Lung microvascular endothelial cell (primary cell): ENCODE data around the gene S1PR5. TPM values are rescaled to one million over a fixed set of nuclear protein-coding genes. Genes with fewer than 3 reads are reported as not detected.

Experiments used
- DNase-seq, 2 donors: peaks; one replicate each; pipeline versions ENCODE4 v3.0.0 to v3.0.0-alpha.2; 2010; ENCODE audit warnings: low read depth in 2 of 2
- total RNA-seq: library from RNA; depleted of rRNA; stranded (reverse); fragments of >200 nt; gene quantifications from 2 replicates; pipeline ENCODE4 v1.2.1, GENCODE V29; 2014

The S1PR5 gene
- total RNA-seq, 1 donor from 2014 or later, result under 0.01 TPM

GRCh38 chr19:10516064-10516385, 1.2 kb downstream of the S1PR5 start:
- no peak for DNase-seq

- DNase-seq, result peak in 1 of 2 donors; percentile 45
Observed at GRCh38 chr19:10514211-10515145, 2.8 kb downstream of the S1PR5 start.

DNA sequence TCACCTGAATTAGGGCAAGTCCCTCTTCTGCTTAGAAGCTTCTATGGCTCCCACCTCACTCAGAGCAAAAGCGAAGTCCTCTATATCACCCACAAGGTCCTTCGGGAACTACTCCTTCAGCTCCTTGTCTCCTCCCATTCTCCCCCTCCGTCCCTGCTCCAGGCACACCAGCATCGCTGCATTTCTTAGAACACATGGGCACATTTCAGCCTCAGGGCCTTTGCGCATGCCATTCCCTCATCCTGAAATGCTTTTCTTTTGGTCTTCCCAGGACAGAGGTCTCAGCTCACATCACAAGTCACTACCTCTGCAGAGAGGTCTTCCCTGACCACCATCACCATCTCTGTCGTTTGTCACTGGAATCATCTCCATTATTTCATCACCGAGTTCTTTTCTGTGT, 4.0 kb downstream of the S1PR5 start:
- DNase-seq, result no peak

GRCh38 chr19:10510301-10510802, 6.9 kb downstream of the S1PR5 start:
- no peak for DNase-seq

GRCh38 chr19:10508707-10509106, 8.5 kb downstream of the S1PR5 start:
- DNase-seq, result no peak

DNA sequence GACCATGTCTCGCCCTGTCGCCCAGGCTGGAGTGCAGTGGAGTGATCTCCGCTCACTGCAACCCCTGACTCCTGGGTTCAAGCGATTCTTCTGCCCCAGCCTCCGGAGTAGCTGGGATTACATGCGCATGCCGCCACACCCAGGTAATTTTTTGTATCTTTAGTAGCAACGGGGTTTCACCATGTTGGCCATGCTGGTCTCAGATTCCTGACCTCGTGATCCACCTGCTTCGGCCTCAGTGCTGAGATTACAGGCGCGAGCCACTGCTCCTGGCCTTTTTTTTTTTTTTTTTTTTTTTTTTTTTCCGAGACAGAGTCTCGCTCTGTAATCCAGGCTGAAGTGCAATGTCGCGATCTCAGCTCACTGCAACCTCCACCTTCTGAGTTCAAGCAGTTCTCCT, 9.2 kb downstream of the S1PR5 start:
- no peak for DNase-seq

DNA sequence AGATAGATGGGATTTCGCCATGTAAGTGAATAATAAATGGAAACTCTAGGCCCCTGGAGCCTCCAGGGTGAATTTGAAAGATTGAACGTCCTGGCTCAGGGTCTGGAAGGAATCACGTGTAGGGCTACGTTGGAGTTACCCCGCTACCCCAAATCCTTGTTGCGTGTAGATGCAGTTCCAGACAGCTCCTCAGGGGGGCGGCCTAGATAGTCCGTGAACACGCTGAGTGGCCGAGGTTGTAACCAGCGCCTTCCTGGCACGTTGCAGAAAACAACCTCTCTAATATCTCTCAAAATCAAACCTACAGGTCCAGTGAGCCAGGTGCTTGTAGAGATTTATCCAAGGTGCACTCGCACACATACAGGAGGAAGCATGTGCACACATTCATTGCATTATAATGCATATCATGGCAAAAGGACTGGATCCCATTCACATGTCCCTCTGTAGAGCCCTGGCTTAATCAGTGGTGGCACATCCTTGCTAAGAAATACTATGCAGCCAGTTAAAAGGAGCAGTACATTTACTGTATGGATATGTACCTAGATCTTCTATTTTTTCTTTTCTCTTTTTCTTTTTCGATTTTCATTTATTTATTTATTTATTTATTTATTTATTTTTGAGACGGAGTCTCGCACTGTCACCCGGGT, 11.5 kb downstream of the S1PR5 start:
- DNase-seq, result peak; percentile 73 to 79

DNA sequence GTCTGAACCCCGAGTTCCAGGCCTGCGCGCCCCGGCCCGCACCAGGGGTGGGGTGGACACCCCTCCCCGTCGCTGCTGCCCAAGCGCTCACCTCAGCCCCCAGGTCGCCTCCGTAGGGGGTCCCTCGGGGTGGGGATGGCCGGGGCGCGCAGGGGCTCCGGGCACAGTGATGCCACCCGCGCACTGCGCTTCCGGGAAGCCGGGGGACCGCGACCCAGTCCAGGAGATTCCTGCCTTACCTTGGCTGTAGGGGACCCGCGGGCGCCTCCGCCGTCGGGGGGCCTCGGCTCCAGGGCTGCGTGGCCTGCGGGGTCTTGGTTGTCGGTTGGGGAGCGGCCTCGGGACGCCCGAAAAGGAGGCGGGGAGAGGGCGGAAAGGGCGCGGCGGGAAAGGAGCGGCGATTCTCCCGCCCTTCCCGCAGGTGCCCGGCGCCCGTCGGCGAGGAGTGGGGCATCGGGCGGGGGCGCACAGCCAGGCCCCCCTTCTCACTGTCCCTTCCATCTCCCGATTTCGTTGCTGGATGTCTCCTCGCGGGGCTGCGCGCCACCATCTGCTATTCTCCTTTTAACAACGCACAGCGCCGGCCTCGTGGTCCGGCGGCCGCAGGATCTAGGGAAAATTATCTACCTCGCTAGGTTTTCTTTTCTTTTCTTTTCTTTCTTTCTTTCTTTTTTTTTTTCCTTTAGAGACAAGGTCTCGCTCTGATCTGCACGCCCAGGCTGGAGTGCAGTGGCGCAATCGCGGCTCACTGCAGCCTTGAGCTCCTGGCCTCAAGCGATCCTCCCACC, 14.1 kb downstream of the S1PR5 start, which contains the start of gene KEAP1:
Gene KEAP1 (minus strand): TSS at position 355 of the 788 bp plus-strand sequence. CDS start 3,323 bp downstream, outside the sequence.
- DNase-seq, result peak; percentile 32 to 60

- peak; percentile 92 to 96 for DNase-seq
Observed at GRCh38 chr19:10502524-10503001, 14.7 kb downstream of the S1PR5 start.

- DNase-seq, result peak; percentile 64 to 68
Observed at GRCh38 chr19:10501971-10502523, 15.2 kb downstream of the S1PR5 start.

DNA sequence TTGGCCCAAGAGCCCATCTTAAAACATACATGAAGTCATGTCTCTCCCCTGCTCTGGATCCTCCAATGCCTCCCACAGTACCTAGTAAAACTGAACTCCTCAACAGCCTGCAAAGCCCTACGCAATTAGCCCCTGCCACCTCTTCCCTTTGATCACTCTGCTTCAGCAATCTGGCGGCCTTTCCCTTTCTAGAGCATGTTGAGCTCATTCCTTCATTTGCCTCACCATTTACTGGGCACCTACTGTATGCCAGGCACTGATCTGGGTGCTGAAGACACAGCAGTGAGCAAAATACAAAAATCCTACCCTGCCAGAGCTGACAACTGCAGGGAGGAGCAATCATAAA, 17.0 kb downstream of the S1PR5 start:
- no peak for DNase-seq

DNA sequence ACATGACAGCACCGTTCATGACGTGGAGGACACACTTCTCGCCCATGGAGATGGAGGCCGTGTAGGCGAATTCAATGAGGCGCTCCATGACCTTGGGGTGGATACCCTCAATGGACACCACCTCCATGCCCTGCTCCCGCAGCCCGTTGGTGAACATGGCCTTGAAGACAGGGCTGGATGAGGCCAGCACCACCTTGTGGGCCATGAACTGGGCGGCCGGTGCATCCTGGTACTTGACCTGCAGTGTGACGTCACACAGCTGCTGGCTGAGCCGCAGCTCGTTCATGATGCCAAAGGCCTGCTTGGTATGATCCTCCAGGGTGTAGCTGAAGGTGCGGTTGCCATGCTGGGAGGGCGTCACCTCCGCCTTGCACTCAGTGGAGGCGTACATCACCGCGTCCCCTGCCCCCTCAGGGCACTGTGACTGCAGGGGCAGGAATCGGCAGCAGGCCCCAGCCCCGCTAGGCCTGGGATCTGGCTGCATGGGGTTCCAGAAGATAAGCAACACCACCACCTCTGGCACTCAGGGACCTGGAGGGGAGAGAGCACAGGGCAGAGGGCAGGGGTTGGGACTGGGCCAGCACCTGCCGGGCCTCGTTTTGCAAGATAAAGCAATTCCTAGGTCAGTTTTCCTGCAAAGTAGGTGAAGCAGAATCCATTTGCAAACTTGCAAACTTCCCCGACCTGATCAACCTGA, 17.5 kb downstream of the S1PR5 start:
- DNase-seq, result no peak

DNA sequence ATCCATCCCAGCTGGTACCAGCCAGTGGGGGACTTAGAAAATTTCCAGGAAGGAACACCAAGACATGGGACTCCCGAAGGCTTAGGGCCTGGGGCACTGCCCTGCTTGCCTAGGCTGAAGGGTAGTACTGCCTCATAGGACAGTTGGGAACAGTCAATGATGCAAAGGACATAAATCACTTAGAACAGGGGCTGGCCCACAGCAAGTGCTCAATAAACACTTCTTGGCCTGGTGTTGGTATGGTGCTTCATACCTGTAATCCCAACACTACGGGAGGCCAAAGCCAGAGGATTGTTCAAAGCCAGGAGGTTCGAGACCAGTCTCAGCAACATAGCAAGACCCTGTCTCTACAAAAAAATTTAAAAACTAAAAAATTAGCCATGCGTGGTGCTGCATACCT, 19.9 kb downstream of the S1PR5 start:
- DNase-seq, result no peak

DNA sequence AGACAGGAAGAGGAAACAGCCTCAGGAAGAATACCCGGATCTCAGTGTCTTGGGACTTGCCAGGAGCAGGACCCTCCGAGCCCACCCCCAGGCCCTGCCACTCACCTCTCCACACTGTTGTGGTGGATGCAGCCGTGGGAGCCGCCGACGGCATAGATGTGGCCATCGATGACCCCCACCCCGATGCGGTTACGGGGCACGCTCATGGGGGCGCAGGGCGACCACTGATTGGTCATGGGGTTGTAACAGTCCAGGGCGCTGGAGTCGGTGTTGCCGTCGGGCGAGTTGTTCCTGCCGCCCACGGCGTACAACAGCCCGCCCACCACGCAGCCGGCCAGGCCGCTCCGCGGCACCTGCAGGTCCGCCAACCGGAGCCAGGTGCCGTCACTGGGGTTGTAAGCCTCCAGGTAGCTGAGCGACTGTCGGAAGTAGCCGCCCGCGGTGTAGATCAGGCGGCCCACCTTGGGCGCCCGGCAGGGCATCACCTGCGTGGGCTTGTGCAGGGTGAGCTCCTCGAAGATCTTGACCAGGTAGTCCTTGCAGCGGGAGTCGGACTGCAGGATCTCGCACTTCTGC, 25.7 kb downstream of the S1PR5 start:
- no peak for DNase-seq

- DNase-seq, result no peak
Observed at GRCh38 chr19:10486551-10486950, 30.7 kb downstream of the S1PR5 start.

DNA sequence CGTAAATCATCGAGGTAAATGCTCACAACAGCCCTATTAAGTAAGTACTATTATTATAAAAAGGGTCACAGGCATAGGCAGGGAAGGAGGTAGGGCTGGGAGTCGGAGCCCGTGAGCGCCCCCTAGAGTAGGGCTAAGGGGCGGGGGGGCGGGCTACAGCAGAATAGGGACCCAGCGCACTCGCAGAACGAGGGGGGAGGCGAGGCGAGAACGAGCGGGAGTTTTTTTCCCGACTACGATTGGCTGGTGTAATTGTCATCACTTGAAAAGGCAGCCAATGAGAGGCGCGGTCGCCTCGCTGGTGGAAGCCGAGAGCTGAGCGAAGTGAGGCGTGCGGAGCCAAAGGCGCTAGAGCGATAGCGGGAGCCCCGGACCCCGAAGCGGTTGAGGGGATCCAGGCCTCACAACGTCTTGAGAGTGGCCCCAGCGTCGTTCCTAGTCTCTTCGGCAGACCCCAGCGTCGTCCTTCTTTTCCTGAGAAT, 38.3 kb downstream of the S1PR5 start:
- DNase-seq, result peak; percentile 93 to 95

DNA sequence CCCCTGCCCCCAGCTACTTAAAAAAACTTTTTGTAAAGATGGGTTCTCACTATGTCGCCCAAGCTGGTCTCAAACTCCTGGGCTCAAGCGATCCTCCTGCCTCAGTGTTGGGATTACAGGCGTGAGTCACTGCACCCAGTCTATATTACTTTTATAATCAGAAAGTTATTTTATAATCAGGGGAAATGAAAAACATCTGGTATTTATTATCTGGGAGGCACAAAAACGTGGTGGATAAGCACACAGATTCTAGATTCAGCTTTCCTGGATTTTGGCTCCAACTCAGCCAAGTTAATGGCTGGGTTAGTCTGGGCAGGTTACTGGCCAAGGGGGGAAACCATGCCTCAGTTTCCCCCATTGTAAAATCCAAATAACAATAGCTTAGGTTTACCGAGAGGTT, 38.8 kb downstream of the S1PR5 start:
- DNase-seq, result no peak

DNA sequence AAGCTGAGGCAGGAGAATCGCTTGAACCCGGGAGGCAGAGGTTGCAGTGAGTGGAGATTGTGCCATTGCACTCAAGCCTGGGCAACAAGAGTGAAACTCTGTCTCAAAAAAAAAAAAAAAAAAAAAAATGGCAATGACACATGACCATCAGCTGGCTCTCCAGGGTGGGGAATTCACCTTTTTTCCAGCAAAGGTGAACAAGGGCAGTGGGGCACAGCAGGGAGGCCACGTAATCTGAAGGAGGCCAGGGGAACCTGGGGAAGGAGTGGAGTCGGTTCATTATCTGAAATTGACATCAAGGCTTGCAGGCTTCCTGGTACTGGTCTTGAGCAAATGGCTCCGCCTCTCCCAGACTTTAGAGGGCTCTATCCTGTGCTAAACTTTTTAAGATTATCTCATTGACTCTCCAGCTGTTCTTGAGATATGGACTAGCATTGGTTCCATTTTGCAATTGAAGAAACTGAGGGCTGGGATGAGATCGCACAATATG, 42.2 kb downstream of the S1PR5 start:
- DNase-seq, result no peak

DNA sequence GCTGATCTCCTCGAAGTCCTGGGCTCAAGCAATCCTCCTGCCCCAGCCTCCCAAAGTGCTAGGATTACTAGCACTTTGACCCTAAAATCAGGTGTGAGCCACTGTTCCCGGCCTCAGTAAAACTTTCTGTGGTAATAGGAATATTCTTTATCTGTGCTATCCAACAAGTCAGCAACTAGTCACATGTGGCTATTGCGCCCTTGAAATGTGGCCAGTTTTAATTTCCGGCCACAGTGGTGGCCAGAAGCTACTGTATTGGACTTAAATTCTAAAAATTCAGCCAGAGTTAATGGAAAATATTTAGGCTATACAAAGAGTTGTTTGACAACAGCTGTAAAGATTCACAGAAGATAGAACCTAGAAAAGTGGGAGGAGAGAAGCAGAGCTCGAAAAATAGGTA, 44.1 kb downstream of the S1PR5 start:
- DNase-seq, result peak in 1 of 2 donors; percentile 41

DNA sequence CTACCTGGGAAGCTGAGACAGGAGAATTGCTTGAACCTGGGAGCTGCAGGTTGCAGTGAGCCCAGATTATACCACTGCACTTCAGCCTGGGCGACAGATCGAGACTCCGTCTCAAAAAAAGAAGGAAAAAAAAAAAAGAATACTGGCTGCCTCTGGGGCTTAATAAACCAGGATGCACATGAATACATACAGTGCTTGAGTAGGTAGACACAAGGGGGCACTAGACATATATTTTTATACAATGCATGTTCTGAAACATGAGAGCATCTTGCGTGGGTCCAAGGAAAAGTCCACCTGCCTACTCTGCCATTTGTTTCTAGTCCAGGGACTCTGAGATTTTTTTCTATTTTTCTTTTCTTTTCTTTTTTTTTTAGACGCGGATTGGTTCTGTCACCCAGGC, 45.3 kb downstream of the S1PR5 start:
- DNase-seq, result peak; percentile 51 to 59
